ENCODE data around the gene UBR2.

Gene UBR2

GRCh38 chr6:42537536-42537935 is 26.3 kb upstream of the UBR2 start:
- no peak for DNase-seq (ENCODE audit: low read depth)
- no peak overlapping the region for H3K4me3 ChIP-seq (ENCODE audit: low read depth, low read length)
- TF ChIP-seq CTCF (IDR thresholded peaks at IDR 0.05; ENCODE audit: low read depth, low read length, missing control alignments), result no peak

- DNase-seq (ENCODE audit: low read depth), result no peak
- no peak for TF ChIP-seq CTCF (IDR thresholded peaks at IDR 0.05; ENCODE audit: low read depth, low read length, missing control alignments)
- no peak overlapping the region for H3K4me3 ChIP-seq (ENCODE audit: low read depth, low read length)
Measured at GRCh38 chr6:42539135-42539534, 24.7 kb upstream of the UBR2 start.

DNA sequence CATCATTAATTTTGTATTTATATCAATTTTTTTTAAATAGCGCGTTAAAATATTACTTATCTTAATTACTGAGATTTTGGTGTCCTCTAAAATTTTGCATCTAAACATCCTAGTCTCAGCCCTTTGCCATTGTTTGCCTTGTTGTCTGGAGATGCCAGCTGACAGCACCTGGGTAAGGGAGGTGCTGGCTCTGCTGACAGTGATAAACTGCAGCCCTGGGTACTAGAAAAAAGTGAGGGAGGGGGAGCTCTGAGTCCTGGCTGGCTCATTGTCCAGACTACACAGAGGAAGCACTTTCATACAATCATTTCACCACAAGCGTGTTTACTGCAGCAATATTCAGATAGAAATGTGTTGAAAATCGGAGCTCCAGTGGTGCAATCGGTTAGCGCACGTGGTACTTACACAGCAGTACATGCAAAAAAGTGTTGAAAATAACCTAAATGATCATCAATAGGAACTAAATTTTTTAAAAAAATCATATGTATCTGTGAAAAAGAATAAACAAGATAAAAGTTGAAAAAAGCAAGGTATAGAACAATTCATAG is 18.5 kb upstream of the UBR2 start:
- no peak for DNase-seq (ENCODE audit: low read depth)
- H3K4me3 ChIP-seq (ENCODE audit: low read depth, low read length), result no peak overlapping the region
- no peak for TF ChIP-seq CTCF (IDR thresholded peaks at IDR 0.05; ENCODE audit: low read depth, low read length, missing control alignments)

DNA sequence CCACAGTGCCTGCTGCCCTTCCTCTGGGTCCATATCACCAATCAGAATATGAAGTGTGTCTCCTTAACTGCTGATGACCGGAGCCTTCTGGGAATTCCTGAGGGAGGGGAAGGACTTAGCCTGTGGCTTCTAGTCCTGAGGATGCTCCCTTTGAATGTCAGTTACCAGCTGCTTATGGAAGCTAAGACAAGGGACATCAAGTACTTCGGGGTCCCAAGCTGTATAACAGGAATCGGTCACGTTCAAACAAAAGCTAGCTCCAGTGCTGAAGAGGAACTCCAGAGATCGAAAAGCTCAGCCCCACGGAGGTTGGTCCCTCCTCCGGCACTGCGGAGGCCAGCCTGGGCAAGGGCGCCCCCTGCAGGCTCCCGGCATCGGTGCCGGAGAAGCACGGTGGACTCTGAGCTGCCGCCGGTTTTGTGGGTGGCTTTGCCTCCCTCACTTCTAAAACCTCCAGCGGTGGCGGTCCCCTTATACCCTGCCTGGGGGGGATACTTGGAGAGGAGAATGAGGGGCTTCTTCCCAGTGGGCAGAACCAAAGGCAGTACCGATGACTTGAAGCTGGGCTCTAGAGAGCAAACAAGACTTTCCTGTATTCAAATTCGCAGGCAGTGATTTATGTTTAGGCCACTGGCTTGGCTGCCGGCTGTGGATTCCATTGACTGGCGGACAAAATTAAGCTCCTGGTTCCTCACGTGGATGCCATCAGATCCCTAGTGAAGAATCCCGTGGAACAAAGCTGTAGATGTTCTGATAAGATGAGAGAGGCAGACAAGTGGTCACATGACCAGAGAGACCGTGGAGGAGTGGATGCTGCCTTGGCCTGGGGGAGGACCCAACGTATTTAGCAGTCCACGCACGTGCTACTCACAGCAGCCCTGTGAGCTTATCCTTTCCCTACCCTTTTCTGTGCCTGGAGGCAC is 16.2 kb upstream of the UBR2 start:
- peak; percentile 51 for DNase-seq (ENCODE audit: low read depth)
- TF ChIP-seq CTCF (IDR thresholded peaks at IDR 0.05; ENCODE audit: low read depth, low read length, missing control alignments), result peak; percentile 99
- H3K4me3 ChIP-seq (ENCODE audit: low read depth, low read length), result peak overlapping the region; percentile 57

- no peak for TF ChIP-seq CTCF (IDR thresholded peaks at IDR 0.05; ENCODE audit: low read depth, low read length, missing control alignments)
- no peak overlapping the region for H3K4me3 ChIP-seq (ENCODE audit: low read depth, low read length)
- DNase-seq (ENCODE audit: low read depth), result no peak
Measured at GRCh38 chr6:42550277-42550676, 13.6 kb upstream of the UBR2 start.

DNA sequence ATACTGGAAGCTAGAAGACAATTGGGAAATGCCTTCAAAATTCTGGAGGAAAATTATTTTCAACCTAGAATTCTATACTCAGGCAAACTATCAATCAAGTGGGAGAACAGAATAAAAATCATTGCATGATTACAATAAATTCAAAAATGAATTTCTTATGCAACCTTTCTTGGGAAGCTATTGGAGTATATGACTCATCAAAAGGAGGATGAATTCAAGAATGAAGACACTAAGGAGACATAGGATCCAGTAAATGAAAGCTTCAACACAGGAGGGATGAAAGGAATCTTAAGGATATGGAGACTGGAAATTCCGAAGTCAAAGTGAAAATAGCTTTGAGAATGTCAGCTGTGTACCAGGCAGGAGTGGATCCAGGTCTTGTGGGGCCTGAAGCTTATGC is 12.6 kb upstream of the UBR2 start:
- no peak overlapping the region for H3K4me3 ChIP-seq (ENCODE audit: low read depth, low read length)
- DNase-seq (ENCODE audit: low read depth), result no peak
- TF ChIP-seq CTCF (IDR thresholded peaks at IDR 0.05; ENCODE audit: low read depth, low read length, missing control alignments), result no peak
